Stimulated activated CD8-positive, alpha-beta memory T cell treated with anti-CD3 and anti-CD28 coated beads, Interleukin-4, amount 100 ng/mL, for 4 hours (primary cell): Measurements from ENCODE around the gene ZNF697.
"Not testable (repeated sequence)": the region's sequence is repeated elsewhere in the genome, so short reads cannot be mapped to it uniquely, and the experiment has no call there.

Experiments
- DNase-seq, 2 donors: peaks; one replicate each; pipeline ENCODE4 v3.0.0-alpha.2; 2020; ENCODE audit warnings: low read depth in 2 of 2, low spot score in 1 of 2

The ZNF697 gene

GRCh38 chr1:119632103-119632490, 16.0 kb downstream of the ZNF697 start:
- DNase-seq: no peak

- DNase-seq: no peak
Observed at GRCh38 chr1:119631433-119632102, 16.5 kb downstream of the ZNF697 start.

- DNase-seq: no peak
Observed at GRCh38 chr1:119631086-119631432, 17.0 kb downstream of the ZNF697 start.

- no peak for DNase-seq
Observed at GRCh38 chr1:119626841-119627240, 21.2 kb downstream of the ZNF697 start.

- DNase-seq: no peak
Observed at GRCh38 chr1:119626011-119626545, 22.0 kb downstream of the ZNF697 start.

GRCh38 chr1:119623678-119624077, 24.4 kb downstream of the ZNF697 start:
- DNase-seq: no peak

GRCh38 chr1:119623193-119623515, 24.9 kb downstream of the ZNF697 start:
- DNase-seq: no peak

- DNase-seq: no peak
Observed at GRCh38 chr1:119622311-119623192, 25.5 kb downstream of the ZNF697 start.

- no peak for DNase-seq
Observed at GRCh38 chr1:119621705-119622104, 26.4 kb downstream of the ZNF697 start.

- no peak for DNase-seq
Observed at GRCh38 chr1:119617751-119618691, 30.0 kb downstream of the ZNF697 start.

- DNase-seq: not testable (repeated sequence)
Observed at GRCh38 chr1:119616748-119617147, 31.3 kb downstream of the ZNF697 start.

- not testable (repeated sequence) for DNase-seq
Observed at GRCh38 chr1:119615100-119615499, 33.0 kb downstream of the ZNF697 start.

GRCh38 chr1:119613769-119614720, 34.0 kb downstream of the ZNF697 start:
- peak in 1 of 2 donors; percentile 32 for DNase-seq

- DNase-seq: peak in 1 of 2 donors; percentile 23
Observed at GRCh38 chr1:119611701-119612113, 36.4 kb downstream of the ZNF697 start.

GRCh38 chr1:119608816-119609215, 39.2 kb downstream of the ZNF697 start:
- DNase-seq: not testable (repeated sequence)

GRCh38 chr1:119607087-119607807, 40.8 kb downstream of the ZNF697 start:
- not testable (repeated sequence) for DNase-seq

GRCh38 chr1:119606394-119606793, 41.7 kb downstream of the ZNF697 start:
- DNase-seq: no peak

GRCh38 chr1:119605686-119606085, 42.4 kb downstream of the ZNF697 start:
- no peak for DNase-seq

- DNase-seq: not testable (repeated sequence)
Observed at GRCh38 chr1:119605080-119605479, 43.0 kb downstream of the ZNF697 start.
